Activated CD4-positive, alpha-beta T cell treated with anti-CD3 and anti-CD28 coated beads for 1 hour (primary cell): ENCODE results near the gene P2RX6.
"Not testable (repeated sequence)": the region's sequence is repeated elsewhere in the genome, so short reads cannot be mapped to it uniquely, and the experiment has no call there.

Experiments used
- DNase-seq: peaks from one replicate; pipeline ENCODE4 v3.0.0-alpha.2; 2020

P2RX6 gene

DNA sequence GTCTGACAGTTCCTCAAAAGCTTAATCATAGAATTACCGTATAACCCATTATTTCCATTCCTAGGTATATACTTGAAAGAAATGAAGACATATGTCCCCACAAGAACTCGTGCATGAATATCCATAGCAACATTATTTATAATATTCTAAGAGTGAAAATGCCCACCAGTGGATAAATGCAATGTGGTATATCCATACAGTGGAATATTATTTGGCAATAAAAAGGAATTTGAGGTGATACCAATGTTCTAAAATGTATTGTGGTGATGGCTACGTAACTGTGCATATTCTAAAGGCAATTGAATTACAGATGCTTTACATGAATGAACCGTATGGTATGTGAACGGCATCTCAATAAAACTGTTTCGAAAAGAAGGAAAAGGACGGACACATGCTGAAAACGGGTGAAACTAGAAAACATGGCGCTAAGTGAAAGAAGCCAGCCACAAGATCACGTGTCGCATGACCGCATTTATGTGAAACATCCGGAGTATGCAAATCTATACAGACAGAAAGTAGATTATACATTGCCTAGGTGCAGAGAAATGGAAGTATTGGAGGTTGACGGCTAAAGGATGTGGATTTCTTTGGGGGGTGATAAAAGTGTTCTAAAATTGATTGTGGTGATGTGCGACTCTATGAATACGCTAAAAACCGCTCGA is 46.8 kb downstream of the P2RX6 start:
- not testable (repeated sequence) for DNase-seq

GRCh38 chr22:21064425-21064824 is 49.5 kb downstream of the P2RX6 start:
- not testable (repeated sequence) for DNase-seq

DNA sequence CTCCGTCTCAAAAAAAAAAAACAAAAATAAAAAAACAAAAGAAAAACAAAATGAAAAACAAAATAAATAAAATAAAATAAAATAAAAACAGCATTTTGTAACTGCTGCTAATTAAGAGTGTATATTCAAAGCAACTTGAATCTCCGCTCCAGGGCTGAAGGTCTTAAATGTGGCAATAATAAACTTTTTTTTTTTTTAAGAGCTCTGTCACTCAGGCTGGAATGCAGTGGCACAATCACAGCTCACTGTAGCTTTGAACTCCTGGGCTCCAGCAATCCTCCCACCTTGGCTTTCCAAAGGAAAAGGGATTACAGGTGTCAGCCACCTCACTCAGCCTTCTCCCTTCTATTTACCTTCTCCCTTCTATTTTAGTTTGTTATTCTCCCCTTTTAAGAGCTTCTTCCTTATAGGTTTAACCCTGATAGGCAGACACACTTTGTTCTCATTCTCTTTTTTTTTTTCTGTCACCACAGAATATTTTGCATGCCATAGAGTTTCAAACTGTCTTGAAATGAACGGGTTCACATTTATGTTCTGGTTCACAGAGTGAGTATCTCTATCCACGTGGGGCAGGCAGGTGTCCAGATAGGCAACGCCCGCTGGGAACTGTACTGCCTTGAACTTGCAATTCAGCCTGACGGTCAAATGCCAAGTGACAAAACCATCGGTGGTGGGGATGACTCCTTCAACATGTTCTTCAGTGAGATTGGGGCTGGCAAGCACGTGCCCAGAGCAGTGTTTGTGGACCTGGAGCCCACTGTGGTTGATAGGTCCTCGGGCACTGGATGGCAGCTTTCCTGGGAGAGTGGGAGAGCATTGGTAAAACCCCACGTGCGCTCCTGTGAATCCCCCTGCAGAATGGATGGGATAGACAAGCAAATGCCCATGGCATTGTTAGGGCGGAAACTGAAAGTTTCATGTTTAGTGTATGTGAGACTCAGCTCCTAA is 50.2 kb downstream of the P2RX6 start:
- DNase-seq = no peak

DNA sequence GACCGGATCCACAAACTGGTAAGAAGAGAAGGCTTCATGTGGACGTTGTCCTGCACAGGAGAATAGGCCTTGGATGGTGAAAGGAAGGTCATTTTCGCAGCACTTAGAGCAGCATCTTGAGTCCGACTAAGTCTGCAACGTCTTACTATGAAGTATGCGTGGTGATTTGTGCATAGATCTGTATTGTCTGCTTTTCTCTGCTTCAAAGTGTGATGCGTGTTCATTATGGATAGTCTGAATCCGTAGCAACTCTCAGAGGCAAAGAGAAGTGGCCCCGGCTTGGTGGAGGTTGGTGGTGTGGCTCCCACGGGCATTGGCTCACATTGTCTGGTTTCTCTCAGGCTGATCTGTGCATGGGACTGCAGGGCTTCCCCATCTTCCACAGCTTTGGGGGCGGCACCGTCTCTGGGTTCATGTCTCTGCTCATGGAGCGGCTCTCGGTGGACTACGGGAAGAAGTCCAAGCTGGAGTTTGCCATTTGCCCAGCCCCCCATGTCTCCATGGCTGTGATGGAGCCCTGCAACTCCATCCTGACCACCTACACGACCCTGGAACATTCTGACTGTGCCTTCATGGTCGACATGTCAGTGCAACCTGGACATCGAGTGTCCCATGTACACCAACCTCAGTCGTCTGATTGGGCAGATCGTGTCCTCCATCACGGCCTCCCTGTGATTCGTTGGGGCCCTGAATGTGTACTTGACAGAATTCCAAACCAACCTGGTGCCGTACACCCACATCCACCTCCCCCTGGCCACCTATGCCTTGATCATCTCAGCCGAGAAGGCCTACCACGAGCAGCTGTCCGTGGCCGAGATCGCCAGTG is 52.3 kb downstream of the P2RX6 start:
- no peak for DNase-seq

DNA sequence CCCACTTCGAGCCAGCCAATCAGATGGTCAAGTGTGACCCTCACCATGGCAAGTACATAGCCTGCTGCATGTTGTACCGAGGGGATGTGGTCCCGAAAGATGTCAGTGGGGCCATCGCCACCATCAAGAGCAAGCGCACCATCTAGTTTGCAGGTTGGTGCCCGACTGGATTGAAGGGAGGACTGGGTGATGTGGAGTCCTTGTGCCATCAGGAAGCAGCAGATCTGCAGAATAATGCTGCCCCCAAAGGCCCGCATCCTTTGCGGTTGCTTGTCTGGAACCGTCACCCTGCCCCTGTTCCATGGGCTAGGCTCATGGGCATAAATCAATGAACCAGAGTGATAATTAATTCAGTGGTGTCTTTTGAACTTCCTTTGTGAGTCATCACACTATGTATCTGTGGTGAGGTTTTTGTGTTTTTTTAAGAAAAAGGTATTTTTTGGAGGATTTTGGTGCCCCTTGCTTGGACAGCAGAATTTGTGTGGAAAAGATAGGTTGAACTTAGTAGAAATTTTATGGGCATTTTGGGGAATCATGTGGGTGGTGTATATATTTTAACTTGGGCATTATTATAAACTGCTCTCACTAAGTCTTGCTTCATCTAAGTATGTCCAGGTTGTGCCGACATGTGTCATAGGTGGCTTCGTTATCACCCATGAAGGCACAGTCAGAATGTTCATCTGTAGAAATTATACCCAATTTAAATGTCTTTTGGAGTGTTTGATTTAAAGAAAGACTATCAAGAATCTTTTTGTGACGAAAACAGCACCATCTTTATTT is 53.1 kb downstream of the P2RX6 start:
- DNase-seq = no peak

DNA sequence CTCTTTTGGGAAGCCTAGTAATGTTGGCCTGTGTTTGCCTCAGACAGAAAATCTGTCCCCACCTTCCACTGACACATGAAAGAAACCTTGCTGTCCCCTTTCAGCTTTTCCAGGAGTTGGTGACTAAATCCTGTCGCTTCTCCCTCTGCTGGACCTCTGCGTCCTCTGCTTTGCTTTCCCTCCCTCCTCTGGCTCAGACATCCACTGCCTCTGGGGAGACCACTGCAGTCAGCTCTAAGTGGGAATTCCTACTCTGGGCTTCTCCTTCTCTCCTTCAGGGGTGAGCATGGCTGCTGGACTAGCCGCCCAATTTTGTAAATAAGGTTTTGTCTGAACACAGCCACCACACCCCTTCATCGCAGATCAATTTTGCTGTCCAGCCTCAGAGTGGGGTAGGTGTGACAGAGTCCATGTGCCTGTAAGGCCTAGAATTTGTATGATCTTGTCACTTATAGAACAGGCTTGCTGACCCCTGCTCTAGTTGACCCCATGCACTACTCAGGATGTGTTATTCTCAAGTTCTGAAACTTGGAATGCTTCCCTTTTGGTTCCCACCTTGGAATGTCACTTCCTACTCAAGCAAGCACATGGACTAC is 53.8 kb downstream of the P2RX6 start:
- DNase-seq = no peak

- no peak for DNase-seq
Measured at GRCh38 chr22:21069375-21069774, 54.4 kb downstream of the P2RX6 start.

DNA sequence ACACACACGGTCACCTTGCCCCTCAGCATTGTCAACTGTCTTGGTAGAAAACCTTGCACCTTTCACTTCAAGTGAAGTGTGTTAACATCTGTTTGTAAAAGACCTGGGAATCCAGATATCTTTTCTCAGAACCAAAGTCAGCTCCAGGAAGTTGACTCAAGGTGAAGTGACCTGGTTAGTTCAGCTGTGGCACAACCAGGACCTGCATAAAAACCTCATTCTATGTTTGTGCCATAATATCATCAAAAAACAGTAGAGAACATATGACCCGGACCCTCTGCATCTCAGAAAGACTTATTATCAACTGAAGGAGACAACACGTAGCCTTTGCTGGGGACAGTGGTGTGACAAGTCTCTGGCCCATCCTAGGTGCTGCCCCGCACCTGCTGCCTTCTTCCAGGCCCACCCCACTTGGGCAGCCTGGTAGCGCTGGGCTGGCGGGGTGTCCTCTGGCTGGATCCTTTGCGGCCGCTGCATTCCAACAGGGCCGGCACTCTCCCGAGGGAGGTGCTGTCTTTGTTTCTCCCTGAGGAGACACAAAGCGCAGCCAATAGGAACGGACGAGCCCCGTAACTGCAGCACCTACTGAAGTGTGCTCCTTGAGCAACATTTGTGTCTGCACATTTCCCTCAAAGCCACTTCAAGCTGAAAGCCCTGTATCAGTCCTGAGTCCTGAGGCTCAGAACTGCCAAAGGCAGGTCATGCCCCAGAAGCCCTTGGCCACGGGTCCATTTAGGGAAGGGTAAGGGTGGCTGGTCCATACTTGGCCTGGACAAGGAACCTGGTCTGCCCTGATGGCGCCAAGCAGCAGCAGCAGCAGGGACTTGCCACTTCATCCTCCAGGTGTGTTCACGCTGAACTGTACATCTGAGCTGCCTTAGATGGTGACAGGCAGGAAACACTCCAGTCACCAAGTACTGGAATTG is 56.0 kb downstream of the P2RX6 start:
- DNase-seq = no peak

- DNase-seq = not testable (repeated sequence)
Measured at GRCh38 chr22:21071796-21072195, 56.8 kb downstream of the P2RX6 start.

DNA sequence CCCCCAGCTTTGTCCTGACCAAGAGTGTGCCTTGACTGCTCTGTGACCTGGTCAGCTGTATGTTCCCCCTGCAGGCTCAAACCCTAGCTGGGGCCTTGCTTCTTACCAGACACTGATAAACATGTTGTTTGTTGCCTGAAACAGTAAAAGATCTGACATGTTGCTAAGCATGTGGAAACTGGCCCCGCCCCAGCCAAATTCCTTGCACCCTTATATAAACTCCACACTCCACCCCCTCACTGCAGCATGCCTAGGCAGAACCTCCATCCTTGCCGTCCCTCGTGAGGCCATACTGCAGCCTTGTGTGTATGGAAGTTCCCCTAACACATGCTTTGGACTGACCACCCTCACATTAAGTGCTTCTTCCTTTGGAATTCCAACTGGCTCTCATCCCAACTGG is 58.1 kb downstream of the P2RX6 start:
- no peak for DNase-seq

DNA sequence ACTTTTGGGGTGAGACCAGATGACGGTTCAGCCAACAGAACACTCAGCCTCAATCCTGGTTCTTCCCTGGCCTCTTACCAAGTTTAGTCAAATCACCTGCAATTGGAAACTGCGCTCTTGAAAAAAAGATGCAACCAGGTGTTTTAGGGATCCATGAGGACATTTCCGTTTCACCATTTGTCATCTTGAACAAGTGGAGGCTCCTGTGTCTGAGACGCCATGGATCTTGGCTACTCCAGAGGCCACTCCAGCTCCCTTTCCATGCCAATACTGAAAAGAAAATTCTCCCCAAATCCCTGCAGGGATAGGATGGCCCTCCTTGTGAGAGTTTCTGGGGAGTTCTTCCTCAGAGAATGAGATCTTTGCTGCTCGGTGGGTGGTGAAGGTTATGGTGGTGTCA is 58.5 kb downstream of the P2RX6 start:
- no peak for DNase-seq

- DNase-seq = no peak
Measured at GRCh38 chr22:21074102-21074715, 59.2 kb downstream of the P2RX6 start.

GRCh38 chr22:21075516-21076138 is 60.7 kb downstream of the P2RX6 start:
- no peak for DNase-seq

DNA sequence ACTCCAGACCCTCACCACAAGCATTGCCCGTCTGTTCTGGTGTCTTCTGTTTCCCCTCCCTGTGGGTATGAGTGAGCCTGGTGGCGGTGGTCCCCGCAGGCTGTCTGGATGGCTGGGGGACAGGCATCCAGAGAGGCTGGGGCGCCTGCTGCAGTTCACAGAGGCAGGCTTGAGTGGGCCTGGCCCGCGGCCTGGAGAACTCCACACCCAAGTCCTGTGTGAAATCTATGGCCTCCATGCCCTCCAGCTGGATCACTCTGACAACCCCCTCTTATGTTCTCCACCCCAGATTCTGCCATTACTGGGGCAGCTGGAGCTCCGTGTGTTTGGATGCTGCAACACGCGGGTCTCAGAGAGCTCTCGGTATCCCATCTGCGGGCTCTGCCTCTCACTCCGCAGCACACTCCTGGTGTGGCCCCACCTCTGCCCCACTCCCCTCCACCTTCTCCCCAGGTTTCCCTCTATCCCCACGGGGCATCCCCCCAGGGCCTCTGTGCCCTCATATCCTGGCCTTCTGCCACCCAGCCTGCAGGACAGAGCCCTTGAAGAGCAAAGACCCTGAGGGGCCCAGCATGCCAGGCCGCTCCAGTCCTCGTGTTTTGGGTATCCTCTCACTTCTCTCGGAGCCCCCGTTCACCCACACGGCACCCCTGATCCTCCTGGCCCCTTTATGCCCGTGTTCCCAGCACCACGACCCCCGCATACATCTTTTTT is 62.1 kb downstream of the P2RX6 start:
- no peak for DNase-seq
